GM12875 (cell line): ENCODE data around the gene TEAD4.

ENCODE experiments used
- H3K4me3 ChIP-seq: one replicate; pipeline ENCODE4 v1.5.1; 2011; ENCODE audit warnings: low read depth, low read length, control low read depth
- CTCF ChIP-seq: IDR thresholded peaks from 2 replicates; pipeline ENCODE4 v1.5.1; 2011; ENCODE audit warnings: low read depth, mild to moderate bottlenecking, control low read depth, inconsistent platforms, low read length, moderate library complexity, borderline replicate concordance; ENCODE audit not compliant: insufficient read depth

Gene TEAD4

DNA sequence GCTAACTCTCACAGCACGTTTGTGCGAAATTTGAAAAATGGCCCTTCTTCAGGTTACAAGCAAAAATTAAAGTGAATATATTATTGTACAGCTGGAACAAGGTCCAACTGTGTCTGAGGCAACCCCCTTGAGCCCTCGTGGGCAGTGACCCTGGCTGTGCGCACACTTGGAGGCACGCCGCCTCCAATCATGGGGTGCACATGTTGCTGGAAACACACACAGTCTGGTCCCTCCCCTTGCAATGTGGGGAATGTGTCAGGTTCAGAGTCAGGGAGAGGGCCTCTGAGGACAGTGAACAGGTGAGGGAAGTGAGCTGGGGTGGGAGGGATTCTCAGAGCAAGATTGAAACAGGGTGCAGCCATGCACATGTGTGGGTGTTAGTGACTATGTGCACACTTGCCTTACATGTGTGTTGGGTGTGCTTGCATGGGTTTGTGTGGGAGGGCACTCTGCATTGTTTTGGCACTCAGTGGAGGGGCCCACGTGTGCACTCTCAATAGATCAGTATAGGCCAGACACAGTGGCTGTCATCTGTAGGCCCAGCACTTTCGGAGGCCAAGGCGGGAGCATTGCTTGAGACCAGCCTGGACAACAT is 127.6 kb downstream of the TEAD4 start:
- H3K4me3 ChIP-seq = no peak overlapping the region
- TF ChIP-seq CTCF = no peak

DNA sequence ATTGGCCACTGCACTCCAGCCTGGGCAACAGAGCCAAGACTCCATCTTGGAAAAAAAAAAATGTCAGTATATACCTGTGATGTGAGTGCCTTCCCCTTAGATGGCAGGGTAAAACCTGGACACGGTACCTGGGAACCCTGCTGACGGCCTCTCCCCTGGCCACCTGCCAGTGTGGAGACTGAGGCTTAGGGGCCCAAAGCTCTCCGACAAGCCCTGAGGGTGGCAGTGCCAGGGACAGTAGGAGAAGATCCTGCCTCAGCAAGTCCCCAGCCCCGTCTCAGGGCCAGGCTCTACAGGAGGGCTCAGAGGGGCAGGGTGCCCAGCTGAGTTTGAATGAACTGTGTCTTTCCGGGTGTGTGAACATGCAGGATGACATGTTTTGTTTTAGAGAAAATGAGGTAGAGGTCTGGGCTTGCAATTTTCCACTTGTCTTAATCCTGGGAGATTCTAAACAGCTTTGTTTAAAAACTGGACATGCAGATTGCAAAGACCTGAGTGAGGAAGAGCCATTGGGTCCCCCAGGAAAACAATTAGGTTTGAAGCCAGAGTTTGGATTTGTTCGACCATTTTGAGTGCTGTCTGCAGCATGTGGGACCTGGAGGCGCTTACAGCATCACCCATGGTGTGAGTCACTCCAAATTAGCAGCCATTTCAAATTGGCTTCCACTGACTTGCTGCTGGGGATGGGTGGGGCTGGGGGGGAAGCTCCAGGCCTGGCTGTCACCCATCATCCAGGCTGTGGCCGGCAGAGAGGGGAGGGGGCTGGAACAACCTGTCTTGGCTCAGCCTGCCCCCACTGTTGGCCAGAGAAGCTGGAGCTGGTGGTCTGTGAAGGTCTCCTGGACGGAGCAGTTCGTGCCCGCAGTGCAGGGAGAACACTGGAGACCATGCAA is 128.8 kb downstream of the TEAD4 start:
- no peak for TF ChIP-seq CTCF
- H3K4me3 ChIP-seq = no peak overlapping the region

- no peak for TF ChIP-seq CTCF
- no peak overlapping the region for H3K4me3 ChIP-seq
Observed at GRCh38 chr12:3089588-3089987, 130.4 kb downstream of the TEAD4 start.
